Fibroblast of the aortic adventitia (primary cell): Measurements from ENCODE around the gene ITGAL. TPM values are rescaled to one million over a fixed set of nuclear protein-coding genes. Genes with fewer than 3 reads are reported as not detected.
"Not testable (repeated sequence)": the region's sequence is repeated elsewhere in the genome, so short reads cannot be mapped to it uniquely, and the experiment has no call there.

Source experiments
- DNase-seq: peaks from one replicate; pipeline ENCODE4 v3.0.0-alpha.2; 2010; ENCODE audit warnings: low read depth
- H3K4me3 ChIP-seq: 2 replicates; pipeline ENCODE4 v1.5.1; 2011; ENCODE audit warnings: low read depth, mild to moderate bottlenecking, control low read depth, low read length, moderate library complexity
- CTCF ChIP-seq: IDR thresholded peaks from 2 replicates; pipeline ENCODE4 v1.5.1; 2011; ENCODE audit warnings: mild to moderate bottlenecking, low read length, control low read depth, inconsistent platforms; ENCODE audit not compliant: insufficient read depth
- total RNA-seq: library from RNA; depleted of rRNA; stranded (reverse); fragments of >200 nt; gene quantifications from 2 replicates; pipeline ENCODE4 v1.2.3, GENCODE V29; 2012; ENCODE audit warnings: low replicate concordance

Gene ITGAL
- total RNA-seq, 1 donor = not detected

DNA sequence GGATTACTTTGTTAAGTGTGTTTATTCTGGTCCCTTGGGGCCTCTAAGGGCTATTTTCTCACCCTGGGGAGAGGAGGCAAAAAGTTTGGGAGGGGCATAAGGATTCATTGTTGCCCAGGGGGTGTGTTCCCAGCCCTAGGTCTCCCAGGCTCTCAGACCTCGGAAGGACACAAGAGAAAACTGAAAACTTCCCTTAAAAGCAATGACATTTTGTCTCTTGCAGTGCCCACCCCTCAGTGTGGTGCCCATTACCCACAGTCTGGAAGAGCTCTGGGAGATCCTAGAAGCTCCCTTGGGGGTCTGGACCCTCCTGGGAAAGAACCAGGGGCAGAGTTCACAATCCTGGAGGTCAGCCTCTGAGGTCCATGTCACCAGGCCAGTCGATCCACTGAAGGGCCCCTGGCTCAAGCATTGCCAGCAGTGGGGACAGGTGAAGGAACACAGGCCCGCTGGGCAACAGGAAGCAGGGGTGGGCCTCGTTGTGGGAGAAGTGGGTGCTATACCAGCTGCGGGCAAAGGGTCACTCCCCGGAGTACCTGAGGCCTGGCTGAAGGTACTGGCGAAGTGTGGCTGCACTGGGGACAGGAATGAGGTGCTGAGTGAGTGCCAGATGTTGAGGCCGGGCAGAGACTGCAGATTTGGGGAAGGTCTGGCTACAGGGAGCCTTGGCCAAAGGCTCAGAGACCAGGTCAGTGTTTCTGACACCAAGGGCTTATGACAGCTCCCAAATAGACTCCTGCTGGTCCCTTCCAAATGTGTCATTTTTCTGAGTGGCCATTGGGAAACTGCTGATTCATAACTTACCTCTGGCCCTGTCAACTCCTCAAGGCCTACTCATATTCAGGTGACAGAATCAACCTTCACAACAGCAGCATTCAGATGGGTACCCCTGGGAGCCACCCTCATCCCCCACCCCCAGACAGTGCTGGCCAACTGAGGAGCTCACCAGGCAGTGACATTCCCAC, 66.7 kb downstream of the ITGAL start:
- no peak for TF ChIP-seq CTCF
- DNase-seq = no peak

DNA sequence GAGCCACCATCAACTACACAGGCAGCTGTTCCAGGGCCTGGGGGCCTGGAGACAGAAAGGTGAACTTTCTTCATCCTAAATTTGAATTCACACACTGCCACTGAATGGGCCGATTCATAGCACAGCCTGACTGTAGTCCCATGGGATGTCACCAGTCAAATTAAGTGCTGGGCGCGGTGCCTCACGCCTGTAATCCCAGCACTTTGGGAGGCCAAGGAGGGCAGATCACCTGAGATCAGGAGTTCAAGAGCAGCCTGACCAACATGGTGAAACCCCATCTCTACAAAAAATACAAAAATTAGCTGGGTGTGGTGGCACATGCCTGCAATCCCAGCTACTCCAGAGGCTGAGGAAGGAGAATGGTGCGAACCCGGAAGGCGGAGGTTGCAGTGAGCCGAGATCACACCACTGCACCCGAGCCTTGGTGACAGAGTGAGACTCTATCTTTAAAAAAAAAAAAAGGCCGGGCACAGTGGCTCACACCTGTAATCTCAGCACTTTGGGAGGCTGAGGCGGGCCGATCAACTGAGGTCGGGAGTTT, 67.5 kb downstream of the ITGAL start:
- not testable (repeated sequence) for H3K4me3 ChIP-seq, DNase-seq

More for the DNA sequence above, 66.7 kb downstream of the ITGAL start:
- no peak overlapping the region for H3K4me3 ChIP-seq

- not testable (repeated sequence) for DNase-seq
These were observed 68.4 kb downstream of the ITGAL start for GRCh38 chr16:30540916-30541464.

GRCh38 chr16:30541502-30542329, 69.2 kb downstream of the ITGAL start:
- TF ChIP-seq CTCF = no peak
- H3K4me3 ChIP-seq = no peak overlapping the region
- peak; percentile 70 for DNase-seq

More at GRCh38 chr16:30540916-30541464, 68.4 kb downstream of the ITGAL start:
- H3K4me3 ChIP-seq = not testable (repeated sequence)

- H3K4me3 ChIP-seq = no peak overlapping the region
- DNase-seq = no peak
- no peak for TF ChIP-seq CTCF
These were observed 70.5 kb downstream of the ITGAL start for GRCh38 chr16:30543067-30543466.

DNA sequence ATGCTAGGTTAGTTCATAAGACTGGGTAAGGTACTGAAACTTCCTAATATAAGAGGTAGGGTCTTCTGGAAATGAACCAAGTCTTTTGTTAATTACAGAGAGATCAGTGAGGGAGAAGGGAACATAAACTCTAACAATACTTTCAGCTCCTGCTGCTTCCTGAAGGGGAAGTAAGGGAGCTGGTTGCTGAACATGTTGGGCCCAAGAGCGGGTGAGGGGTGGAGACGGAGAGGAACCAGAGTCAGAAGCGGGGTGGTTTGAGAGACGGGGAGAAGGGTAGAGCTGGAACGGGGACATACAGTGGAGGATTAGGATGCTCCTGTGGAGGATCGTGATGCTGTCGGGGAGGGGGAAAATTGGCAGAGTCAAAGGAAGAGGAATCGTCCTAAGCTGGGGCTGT, 73.6 kb downstream of the ITGAL start:
- no peak for DNase-seq
- TF ChIP-seq CTCF = no peak
- H3K4me3 ChIP-seq = no peak overlapping the region

DNA sequence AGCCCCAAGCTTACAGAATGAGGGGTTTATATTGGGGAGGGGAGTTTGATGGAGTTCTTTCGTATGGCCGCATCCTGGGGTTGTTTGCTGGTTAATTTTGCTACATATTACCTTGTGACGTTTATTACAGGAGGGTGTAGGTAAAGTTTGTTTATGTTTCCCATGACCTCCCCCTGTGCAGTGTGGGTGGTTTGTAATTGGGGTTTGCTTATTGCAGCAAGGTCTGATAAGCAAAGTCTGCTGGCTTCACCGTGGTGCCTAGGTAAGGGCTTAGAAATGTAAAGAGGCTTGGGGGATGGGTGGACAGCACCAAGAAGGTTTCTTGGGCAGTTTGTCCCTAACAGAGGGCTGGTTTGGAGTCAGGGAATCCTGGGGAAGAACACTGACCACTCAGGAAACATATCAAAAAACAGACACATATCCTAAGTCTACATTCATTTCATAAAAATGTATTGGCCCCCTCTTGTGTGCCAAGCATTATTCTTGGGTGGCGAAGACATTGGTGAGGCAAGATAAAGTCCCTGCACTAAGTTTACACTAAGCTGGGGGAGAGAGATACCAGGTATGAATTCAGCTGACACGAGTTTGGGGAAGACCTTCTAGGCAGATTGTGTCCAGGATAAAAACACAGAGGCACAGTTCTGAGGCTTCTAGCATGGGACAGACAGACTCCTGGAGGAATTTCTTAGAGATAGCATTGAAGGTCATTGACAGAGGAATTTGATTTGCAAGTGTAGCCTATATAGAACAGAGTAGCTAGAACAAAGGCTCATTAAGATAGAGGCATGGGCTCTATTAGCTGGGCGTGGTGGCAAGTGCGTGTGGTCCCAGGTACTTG, 76.1 kb downstream of the ITGAL start:
- no peak overlapping the region for H3K4me3 ChIP-seq
- no peak for TF ChIP-seq CTCF
- no peak for DNase-seq
